ENCODE data around the gene KCNA3. TPM values are rescaled to one million over a fixed set of nuclear protein-coding genes. Genes with fewer than 3 reads are reported as not detected.

KCNA3 gene
- total and polyA plus RNA-seq, 2 of the 4 experiments (the other 2 are of a cell fraction) = under 0.01 to 0.09 TPM

DNA sequence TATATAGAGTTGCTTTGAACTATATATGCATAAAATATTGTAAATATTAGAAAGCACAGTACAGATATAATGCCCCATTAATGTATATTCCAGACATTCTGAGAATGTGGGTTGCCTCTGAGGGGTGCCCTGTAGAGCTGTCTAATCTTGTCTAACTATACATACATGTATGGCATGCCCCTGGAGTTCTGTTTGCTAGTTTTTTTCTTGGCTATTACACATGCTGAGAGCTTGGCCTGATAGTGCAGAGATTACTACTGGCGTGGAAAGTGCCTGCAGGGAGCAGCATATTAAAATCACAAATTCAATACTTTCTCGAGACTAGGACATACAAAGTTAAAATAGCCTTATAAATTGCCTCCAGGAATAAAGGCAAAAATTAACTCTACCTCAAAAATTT is 24.1 kb downstream of the KCNA3 start:
- Histone ChIP-seq H3K4me2 (ENCODE audit: low read depth, low read length) (no peak overlapping the region), H2AFZ (replicated peaks; ENCODE audit: low read length, poor library complexity) (no peak overlapping the region), H4K20me1 (ENCODE audit: insufficient read depth, low read length) (no peaks in the 10 kb centered on the region), H3K36me3 (ENCODE audit: control insufficient read depth, insufficient read depth, low read length) (no peaks in the 10 kb centered on the region), H3K27ac (ENCODE audit: insufficient read depth, low read length) (no peak overlapping the region), H3K14ac (replicated peaks; ENCODE audit: low read depth, low read length) (no peak overlapping the region), H3K27me3 (ENCODE audit: control insufficient read depth, insufficient read depth, low read length) (no peaks in the 10 kb centered on the region), H4K8ac (ENCODE audit: low read depth in 2 of 2, low read length in 2 of 2) (no peak overlapping the region), H3K9me1 (ENCODE audit: insufficient read depth, low read length) (no peaks in the 10 kb centered on the region), H3K56ac (ENCODE audit: extremely low read depth, insufficient read depth, low read length) (no peak overlapping the region), H4K91ac (ENCODE audit: insufficient read depth, low read depth, low read length) (no peak overlapping the region), H3K9me3 (ENCODE audit: control insufficient read depth, insufficient read depth, low read length) (no peaks in the 10 kb centered on the region), H2AK5ac (ENCODE audit: low read depth, low read length) (no peak overlapping the region), H3K4me3 (ENCODE audit: insufficient read depth, low read depth, low read length) (no peak overlapping the region), H2AK9ac (replicated peaks; ENCODE audit: low read depth, low read length, poor library complexity) (no peak overlapping the region), H3K23ac (ENCODE audit: low read depth, low read length) (no peak overlapping the region), H3K79me1 (ENCODE audit: low read depth in 1 of 2, low read length in 2 of 2) (no peaks in the 10 kb centered on the region), H2BK20ac (ENCODE audit: low read depth, low read length) (no peak overlapping the region), H4K5ac (ENCODE audit: low read depth, low read length) (no peak overlapping the region), H3K9ac (ENCODE audit: low read depth, low read length) (no peak overlapping the region), H3K4me1 (ENCODE audit: control insufficient read depth, insufficient read depth, low read length) (peaks cover 4% of the 10 kb centered on the region), H3K18ac (ENCODE audit: low read depth, low read length) (no peak overlapping the region), H2BK5ac (ENCODE audit: low read depth, low read length, poor library complexity, severe bottlenecking) (no peak overlapping the region), H2BK15ac (ENCODE audit: low read depth, low read length) (no peak overlapping the region), H3K4ac (ENCODE audit: low read depth, low read length) (no peak overlapping the region), H2BK120ac (ENCODE audit: low read depth, low read length) (no peak overlapping the region)
- no TSS peak for BruUV-seq (replicated peaks)
- WGBS, 2 experiments (ENCODE audit: extremely low coverage in 2 of 2, insufficient read length in 1 of 2) = no CpG with 5 or more reads among the region's 2 CpGs
- no peak for ATAC-seq (ENCODE audit: low read depth)
- DNase-seq = no peak
- dilution Hi-C loops (cut with HindIII; ENCODE audit: low sequenced_read_pairs, unreplicated experiment) (no loop called here), in situ Hi-C loops (cut with MboI; ENCODE audit: low sequenced_read_pairs) (no loop called here), intact Hi-C loops (cut with micrococcal nuclease) (no loop called here)
- TF ChIP-seq CEBPB (IDR thresholded peaks at IDR 0.05; ENCODE audit: low read depth, low read length) = no peak
- TF ChIP-seq POLR2A (IDR thresholded peaks at IDR 0.05; ENCODE audit: low read depth, low read length) = no peak
- TF ChIP-seq SMC3 (IDR thresholded peaks at IDR 0.05; ENCODE audit: low read depth, low read length) = no peak
- TF ChIP-seq MXI1 (IDR thresholded peaks at IDR 0.05; ENCODE audit: borderline replicate concordance, low read depth, low read length) = no peak
- TF ChIP-seq RAD21 (IDR thresholded peaks at IDR 0.05; ENCODE audit: low read length) = no peak
- TF ChIP-seq BHLHE40 (IDR thresholded peaks at IDR 0.05; ENCODE audit: low read depth, low read length) = no peak
- TF ChIP-seq, protein P1, sequence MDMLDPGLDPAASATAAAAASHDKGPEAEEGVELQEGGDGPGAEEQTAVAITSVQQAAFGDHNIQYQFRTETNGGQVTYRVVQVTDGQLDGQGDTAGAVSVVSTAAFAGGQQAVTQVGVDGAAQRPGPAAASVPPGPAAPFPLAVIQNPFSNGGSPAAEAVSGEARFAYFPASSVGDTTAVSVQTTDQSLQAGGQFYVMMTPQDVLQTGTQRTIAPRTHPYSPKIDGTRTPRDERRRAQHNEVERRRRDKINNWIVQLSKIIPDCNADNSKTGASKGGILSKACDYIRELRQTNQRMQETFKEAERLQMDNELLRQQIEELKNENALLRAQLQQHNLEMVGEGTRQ (IDR thresholded peaks at IDR 0.05; ENCODE audit: low read depth, low read length) = no peak
- no peak for TF ChIP-seq RCOR1 (IDR thresholded peaks at IDR 0.05; ENCODE audit: insufficient replicate concordance, low read length)
- TF ChIP-seq MAFK (IDR thresholded peaks at IDR 0.05; ENCODE audit: low read depth, low read length) = no peak
- TF ChIP-seq CHD1 (IDR thresholded peaks at IDR 0.05; ENCODE audit: low read depth, low read length) = no peak
- TF ChIP-seq MAZ (IDR thresholded peaks at IDR 0.05; ENCODE audit: borderline replicate concordance, low read depth, low read length) = no peak
- TF ChIP-seq, protein P2, sequence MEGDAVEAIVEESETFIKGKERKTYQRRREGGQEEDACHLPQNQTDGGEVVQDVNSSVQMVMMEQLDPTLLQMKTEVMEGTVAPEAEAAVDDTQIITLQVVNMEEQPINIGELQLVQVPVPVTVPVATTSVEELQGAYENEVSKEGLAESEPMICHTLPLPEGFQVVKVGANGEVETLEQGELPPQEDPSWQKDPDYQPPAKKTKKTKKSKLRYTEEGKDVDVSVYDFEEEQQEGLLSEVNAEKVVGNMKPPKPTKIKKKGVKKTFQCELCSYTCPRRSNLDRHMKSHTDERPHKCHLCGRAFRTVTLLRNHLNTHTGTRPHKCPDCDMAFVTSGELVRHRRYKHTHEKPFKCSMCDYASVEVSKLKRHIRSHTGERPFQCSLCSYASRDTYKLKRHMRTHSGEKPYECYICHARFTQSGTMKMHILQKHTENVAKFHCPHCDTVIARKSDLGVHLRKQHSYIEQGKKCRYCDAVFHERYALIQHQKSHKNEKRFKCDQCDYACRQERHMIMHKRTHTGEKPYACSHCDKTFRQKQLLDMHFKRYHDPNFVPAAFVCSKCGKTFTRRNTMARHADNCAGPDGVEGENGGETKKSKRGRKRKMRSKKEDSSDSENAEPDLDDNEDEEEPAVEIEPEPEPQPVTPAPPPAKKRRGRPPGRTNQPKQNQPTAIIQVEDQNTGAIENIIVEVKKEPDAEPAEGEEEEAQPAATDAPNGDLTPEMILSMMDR (conservative IDR thresholded peaks at IDR 0.05; ENCODE audit: low read depth, low read length) = no peak
- no peak for TF ChIP-seq FOS (IDR thresholded peaks at IDR 0.05; ENCODE audit: low read depth, low read length)
- TF ChIP-seq, protein P3, sequence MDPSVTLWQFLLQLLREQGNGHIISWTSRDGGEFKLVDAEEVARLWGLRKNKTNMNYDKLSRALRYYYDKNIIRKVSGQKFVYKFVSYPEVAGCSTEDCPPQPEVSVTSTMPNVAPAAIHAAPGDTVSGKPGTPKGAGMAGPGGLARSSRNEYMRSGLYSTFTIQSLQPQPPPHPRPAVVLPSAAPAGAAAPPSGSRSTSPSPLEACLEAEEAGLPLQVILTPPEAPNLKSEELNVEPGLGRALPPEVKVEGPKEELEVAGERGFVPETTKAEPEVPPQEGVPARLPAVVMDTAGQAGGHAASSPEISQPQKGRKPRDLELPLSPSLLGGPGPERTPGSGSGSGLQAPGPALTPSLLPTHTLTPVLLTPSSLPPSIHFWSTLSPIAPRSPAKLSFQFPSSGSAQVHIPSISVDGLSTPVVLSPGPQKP (IDR thresholded peaks at IDR 0.05; ENCODE audit: borderline replicate concordance, low read depth, low read length) = no peak
- no peak for TF ChIP-seq NFE2L2 (IDR thresholded peaks at IDR 0.05; ENCODE audit: low read depth, low read length)
- no peak for TF ChIP-seq RFX5 (IDR thresholded peaks at IDR 0.05; ENCODE audit: low read depth, low read length)
- CTCF ChIA-PET = no interaction called here
- POLR2A ChIA-PET (ENCODE audit: unreplicated experiment) = no interaction called here
